ENCODE data around the gene ANOS1.

DNA sequence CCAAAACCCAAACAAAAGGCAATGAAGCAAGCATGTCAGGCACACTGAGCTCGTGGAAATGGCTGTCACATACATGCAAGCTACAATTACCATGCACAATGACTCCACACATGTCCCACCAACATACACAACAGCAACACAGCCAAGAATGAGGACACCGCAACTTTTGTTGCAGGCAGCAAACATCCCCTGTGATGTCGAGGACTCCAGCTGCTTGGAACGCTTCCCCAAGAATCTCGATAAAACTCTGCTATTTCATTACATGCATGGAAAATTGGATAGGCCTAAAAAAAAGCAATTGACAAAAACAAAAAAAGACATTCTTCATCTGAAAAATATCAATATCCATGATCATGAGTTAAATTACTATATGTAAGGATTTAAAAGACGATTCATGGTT, 11.8 kb downstream of the ANOS1 start:
- no peak for TF ChIP-seq POLR2A (IDR thresholded peaks at IDR 0.05)
- TF ChIP-seq, protein P1, sequence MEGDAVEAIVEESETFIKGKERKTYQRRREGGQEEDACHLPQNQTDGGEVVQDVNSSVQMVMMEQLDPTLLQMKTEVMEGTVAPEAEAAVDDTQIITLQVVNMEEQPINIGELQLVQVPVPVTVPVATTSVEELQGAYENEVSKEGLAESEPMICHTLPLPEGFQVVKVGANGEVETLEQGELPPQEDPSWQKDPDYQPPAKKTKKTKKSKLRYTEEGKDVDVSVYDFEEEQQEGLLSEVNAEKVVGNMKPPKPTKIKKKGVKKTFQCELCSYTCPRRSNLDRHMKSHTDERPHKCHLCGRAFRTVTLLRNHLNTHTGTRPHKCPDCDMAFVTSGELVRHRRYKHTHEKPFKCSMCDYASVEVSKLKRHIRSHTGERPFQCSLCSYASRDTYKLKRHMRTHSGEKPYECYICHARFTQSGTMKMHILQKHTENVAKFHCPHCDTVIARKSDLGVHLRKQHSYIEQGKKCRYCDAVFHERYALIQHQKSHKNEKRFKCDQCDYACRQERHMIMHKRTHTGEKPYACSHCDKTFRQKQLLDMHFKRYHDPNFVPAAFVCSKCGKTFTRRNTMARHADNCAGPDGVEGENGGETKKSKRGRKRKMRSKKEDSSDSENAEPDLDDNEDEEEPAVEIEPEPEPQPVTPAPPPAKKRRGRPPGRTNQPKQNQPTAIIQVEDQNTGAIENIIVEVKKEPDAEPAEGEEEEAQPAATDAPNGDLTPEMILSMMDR (IDR thresholded peaks at IDR 0.05) = no peak
